ENCODE data around the gene SH3PXD2A.
"Not testable (repeated sequence)": the region's sequence is repeated elsewhere in the genome, so short reads cannot be mapped to it uniquely, and the experiment has no call there.

The SH3PXD2A gene

DNA sequence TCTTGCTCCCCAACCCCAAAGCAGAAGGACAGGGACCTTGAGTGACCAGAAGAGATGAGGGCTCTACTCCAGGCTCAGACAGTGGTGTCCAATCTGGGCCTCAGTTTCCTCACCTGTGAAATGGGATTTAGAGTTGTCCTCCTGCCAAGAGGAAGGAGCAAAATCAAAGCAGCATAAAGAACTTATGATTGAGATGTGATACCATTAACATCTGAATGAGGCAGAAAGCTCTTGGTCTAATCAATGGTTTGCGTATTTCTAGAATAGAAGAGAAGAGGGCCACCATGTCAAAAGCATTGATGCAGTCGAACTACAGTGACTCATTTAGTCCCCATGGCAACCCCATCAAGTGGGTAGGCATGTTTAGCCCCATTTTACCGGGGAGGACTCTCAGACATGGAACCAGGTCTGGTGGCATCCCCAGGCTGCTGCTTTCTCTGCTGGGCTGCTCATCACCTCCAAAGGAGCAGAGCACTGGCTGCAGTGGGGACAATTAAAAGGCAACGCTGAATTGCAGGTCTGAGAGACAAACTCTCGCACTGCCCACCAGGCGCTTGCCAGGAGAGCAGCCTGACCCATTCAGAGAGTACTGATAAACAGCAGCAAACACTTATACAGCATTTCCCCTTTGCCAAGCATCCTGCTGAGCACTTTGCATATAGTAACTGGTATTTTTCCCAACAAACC is 186.0 kb downstream of the SH3PXD2A start:
- TF ChIP-seq POLR2AphosphoS5 (IDR thresholded peaks at IDR 0.05; ENCODE audit: low read depth, low read length) (no peak), PAX5 (IDR thresholded peaks at IDR 0.05; ENCODE audit: insufficient read depth, low read length, severe bottlenecking) (no peak), SPI1 (IDR thresholded peaks at IDR 0.05; ENCODE audit: low read depth, low read length) (no peak), POLR2A (IDR thresholded peaks at IDR 0.05; ENCODE audit: low read depth, low read length) (no peak), TAF1 (IDR thresholded peaks at IDR 0.05; ENCODE audit: low read depth, low read length) (no peak), POU2F2 (IDR thresholded peaks at IDR 0.05; ENCODE audit: low read depth, low read length) (no peak)
- FAIRE-seq = peak; percentile 23
- no peak for DNase-seq (ENCODE audit: insufficient read length, low spot score)

- peak; percentile 89 for FAIRE-seq
- TF ChIP-seq POU2F2 (IDR thresholded peaks at IDR 0.05; ENCODE audit: low read depth, low read length) (no peak), SPI1 (IDR thresholded peaks at IDR 0.05; ENCODE audit: low read depth, low read length) (no peak), POLR2AphosphoS5 (IDR thresholded peaks at IDR 0.05; ENCODE audit: low read depth, low read length) (no peak)
- peak; percentile 56 for DNase-seq (ENCODE audit: insufficient read length, low spot score)
Measured at GRCh38 chr10:103668351-103669242, 186.8 kb downstream of the SH3PXD2A start.

DNA sequence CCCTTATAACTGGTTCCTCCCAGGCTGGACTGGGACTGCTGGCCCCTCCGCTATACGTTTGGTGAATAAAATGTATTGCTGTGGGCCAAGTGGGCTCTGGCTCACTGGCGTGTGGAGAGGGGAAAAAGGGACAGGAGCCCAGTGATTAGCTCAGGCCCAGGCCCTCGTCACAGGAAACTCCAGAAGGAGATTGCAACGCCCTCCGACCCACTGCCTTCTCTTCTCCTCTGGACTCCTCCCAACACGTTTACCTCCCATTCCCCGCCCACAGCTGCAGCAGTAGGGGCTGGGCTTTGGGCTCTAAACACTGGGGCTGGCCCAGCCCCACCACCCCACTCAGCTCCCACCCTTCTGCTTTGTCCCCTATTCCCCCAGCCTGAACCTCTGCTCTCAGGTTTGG is 188.0 kb downstream of the SH3PXD2A start:
- DNase-seq (ENCODE audit: insufficient read length, low spot score) (no peak), FAIRE-seq (no peak)
- TF ChIP-seq TAF1 (IDR thresholded peaks at IDR 0.05; ENCODE audit: low read depth, low read length) (no peak), POLR2A (IDR thresholded peaks at IDR 0.05; ENCODE audit: low read depth, low read length) (no peak), POU2F2 (IDR thresholded peaks at IDR 0.05; ENCODE audit: low read depth, low read length) (no peak), POLR2AphosphoS5 (IDR thresholded peaks at IDR 0.05; ENCODE audit: low read depth, low read length) (no peak), SPI1 (IDR thresholded peaks at IDR 0.05; ENCODE audit: low read depth, low read length) (no peak), PAX5 (IDR thresholded peaks at IDR 0.05; ENCODE audit: insufficient read depth, low read length, severe bottlenecking) (no peak)

DNA sequence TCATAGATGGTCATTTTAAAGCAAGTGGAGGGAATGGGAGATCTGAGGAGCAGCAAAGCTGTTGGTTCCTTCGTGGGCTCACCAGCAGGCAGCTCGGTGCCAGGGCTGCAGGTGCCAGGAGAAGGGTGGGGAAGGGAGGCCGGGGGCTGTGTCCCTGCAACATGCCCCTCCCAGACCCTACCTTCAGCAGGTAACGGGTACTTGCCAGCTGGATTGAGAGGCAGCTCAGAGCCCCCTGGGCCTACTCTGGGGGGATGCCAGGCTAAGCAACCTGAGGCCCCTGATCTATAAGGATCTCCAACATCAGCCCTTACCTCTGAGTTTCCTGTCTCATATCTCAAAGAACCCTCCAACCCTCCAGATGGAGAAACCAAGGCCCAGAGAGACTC is 188.6 kb downstream of the SH3PXD2A start:
- TF ChIP-seq POLR2AphosphoS5 (IDR thresholded peaks at IDR 0.05; ENCODE audit: low read depth, low read length) (no peak), POU2F2 (IDR thresholded peaks at IDR 0.05; ENCODE audit: low read depth, low read length) (no peak), POLR2A (IDR thresholded peaks at IDR 0.05; ENCODE audit: low read depth, low read length) (no peak), TAF1 (IDR thresholded peaks at IDR 0.05; ENCODE audit: low read depth, low read length) (no peak), PAX5 (IDR thresholded peaks at IDR 0.05; ENCODE audit: insufficient read depth, low read length, severe bottlenecking) (no peak), SPI1 (IDR thresholded peaks at IDR 0.05; ENCODE audit: low read depth, low read length) (no peak)
- no peak for DNase-seq (ENCODE audit: insufficient read length, low spot score)
- no peak for FAIRE-seq

GRCh38 chr10:103666087-103666761 is 189.2 kb downstream of the SH3PXD2A start:
- no peak for FAIRE-seq
- TF ChIP-seq PAX5 (IDR thresholded peaks at IDR 0.05; ENCODE audit: insufficient read depth, low read length, severe bottlenecking) (no peak), POLR2AphosphoS5 (IDR thresholded peaks at IDR 0.05; ENCODE audit: low read depth, low read length) (no peak), POLR2A (IDR thresholded peaks at IDR 0.05; ENCODE audit: low read depth, low read length) (no peak), TAF1 (IDR thresholded peaks at IDR 0.05; ENCODE audit: low read depth, low read length) (no peak), SPI1 (IDR thresholded peaks at IDR 0.05; ENCODE audit: low read depth, low read length) (no peak)
- no peak for DNase-seq (ENCODE audit: insufficient read length, low spot score)

DNA sequence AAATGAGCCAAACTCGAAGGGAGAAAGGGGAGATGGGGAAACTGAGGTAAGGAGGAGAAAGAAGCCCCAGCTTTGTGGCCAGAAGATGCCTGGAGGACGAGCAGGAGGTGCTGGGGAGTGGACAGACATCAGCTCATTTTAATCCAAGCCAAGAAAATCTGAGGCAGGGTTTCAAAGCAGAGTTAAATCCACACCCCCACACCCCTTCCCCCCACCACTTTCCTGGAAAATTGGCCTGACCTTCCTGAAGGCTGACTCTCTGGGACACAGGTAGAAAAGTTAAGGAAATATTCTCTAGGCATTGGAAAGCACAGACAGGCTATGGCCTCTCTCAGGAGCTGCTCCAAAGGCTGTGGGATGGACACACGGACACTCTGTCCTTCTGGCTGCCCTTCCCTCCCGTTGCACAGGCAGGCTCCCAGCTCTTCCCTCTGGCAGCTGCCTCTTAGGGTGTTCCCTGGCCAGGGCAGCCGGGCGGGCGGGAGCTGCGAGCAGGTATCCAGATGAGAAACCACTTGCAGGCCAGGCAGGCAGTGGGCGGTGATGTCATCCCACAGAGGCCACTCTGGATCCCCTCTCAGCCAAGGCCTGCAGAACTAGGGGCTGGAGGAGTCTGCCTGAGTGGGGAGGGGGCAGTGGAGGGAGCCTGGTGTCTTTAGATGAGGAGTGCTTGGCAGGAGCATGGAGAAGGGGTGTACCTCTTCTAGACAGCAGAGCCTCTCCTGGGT is 190.1 kb downstream of the SH3PXD2A start:
- DNase-seq (ENCODE audit: insufficient read length, low spot score) (no peak), FAIRE-seq (no peak)

DNA sequence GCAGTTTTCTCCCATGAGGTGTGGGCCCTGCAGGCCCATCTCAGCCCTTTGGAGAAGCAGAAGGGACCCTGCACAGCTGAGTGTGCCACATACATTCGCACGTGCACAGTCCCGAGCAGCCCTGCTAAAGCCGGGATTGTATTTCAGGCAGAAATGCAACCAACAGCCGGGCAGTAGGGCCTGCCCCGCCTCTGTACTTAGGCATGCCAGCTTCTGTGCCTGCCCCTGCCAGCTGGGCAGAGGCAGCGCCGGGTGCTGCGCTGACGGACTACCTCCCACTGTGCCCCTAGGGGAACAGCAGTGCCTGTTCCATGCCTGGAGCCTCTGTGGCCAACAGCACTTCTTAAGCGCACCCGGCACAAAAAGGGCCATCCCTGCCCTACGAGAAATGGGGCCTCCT is 191.6 kb downstream of the SH3PXD2A start:
- DNase-seq (ENCODE audit: insufficient read length, low spot score) (no peak), FAIRE-seq (no peak)
- TF ChIP-seq POU2F2 (IDR thresholded peaks at IDR 0.05; ENCODE audit: low read depth, low read length) = no peak
- no peak for TF ChIP-seq TAF1 (IDR thresholded peaks at IDR 0.05; ENCODE audit: low read depth, low read length)
- TF ChIP-seq SPI1 (IDR thresholded peaks at IDR 0.05; ENCODE audit: low read depth, low read length) = no peak
- TF ChIP-seq POLR2AphosphoS5 (IDR thresholded peaks at IDR 0.05; ENCODE audit: low read depth, low read length) = no peak
- TF ChIP-seq PAX5 (IDR thresholded peaks at IDR 0.05; ENCODE audit: insufficient read depth, low read length, severe bottlenecking) = no peak
- no peak for TF ChIP-seq POLR2A (IDR thresholded peaks at IDR 0.05; ENCODE audit: low read depth, low read length)

More for the DNA sequence above, 190.1 kb downstream of the SH3PXD2A start:
- TF ChIP-seq PAX5 (IDR thresholded peaks at IDR 0.05; ENCODE audit: insufficient read depth, low read length, severe bottlenecking) (no peak), POU2F2 (IDR thresholded peaks at IDR 0.05; ENCODE audit: low read depth, low read length) (no peak), POLR2AphosphoS5 (IDR thresholded peaks at IDR 0.05; ENCODE audit: low read depth, low read length) (no peak), TAF1 (IDR thresholded peaks at IDR 0.05; ENCODE audit: low read depth, low read length) (no peak), SPI1 (IDR thresholded peaks at IDR 0.05; ENCODE audit: low read depth, low read length) (no peak), POLR2A (IDR thresholded peaks at IDR 0.05; ENCODE audit: low read depth, low read length) (no peak)

GRCh38 chr10:103663236-103663635 is 192.1 kb downstream of the SH3PXD2A start:
- no peak for FAIRE-seq
- TF ChIP-seq PAX5 (IDR thresholded peaks at IDR 0.05; ENCODE audit: insufficient read depth, low read length, severe bottlenecking) (no peak), SPI1 (IDR thresholded peaks at IDR 0.05; ENCODE audit: low read depth, low read length) (no peak), POLR2AphosphoS5 (IDR thresholded peaks at IDR 0.05; ENCODE audit: low read depth, low read length) (no peak), TAF1 (IDR thresholded peaks at IDR 0.05; ENCODE audit: low read depth, low read length) (no peak), POLR2A (IDR thresholded peaks at IDR 0.05; ENCODE audit: low read depth, low read length) (no peak), POU2F2 (IDR thresholded peaks at IDR 0.05; ENCODE audit: low read depth, low read length) (no peak)

DNA sequence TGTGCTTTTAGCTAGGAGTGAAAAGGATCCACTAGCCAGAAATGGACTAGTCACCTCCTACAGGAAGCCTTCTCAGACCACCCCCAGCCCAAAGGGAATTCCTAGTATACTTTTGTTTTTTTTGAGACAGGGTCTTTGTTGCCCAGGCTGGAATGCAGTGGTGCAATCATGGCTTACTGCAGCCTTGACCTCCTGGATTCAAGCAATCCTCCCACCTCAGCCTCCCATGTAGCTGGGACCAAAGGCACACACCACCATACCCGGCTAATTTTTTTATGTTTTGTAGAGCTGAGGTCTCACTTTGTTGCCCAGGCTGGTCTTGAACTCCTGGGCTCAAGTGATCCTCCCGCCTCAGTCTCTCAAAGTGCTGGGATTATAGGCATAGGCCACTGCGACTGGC is 192.7 kb downstream of the SH3PXD2A start:
- FAIRE-seq; DNase-seq (ENCODE audit: insufficient read length, low spot score): not testable (repeated sequence)

More at GRCh38 chr10:103663236-103663635, 192.1 kb downstream of the SH3PXD2A start:
- DNase-seq (ENCODE audit: insufficient read length, low spot score) = no peak

Data from GM12891 (cell line).